HG02571 (cell line): ENCODE data around the gene IKZF2.

Experiments used
- ATAC-seq: cut with Tn5 transposase; IDR thresholded peaks from one replicate; pipeline ENCODE4 v1.9.1; 2021; ENCODE audit warnings: mild to moderate bottlenecking, moderate library complexity; ENCODE audit not compliant: unreplicated experiment

The IKZF2 gene

DNA sequence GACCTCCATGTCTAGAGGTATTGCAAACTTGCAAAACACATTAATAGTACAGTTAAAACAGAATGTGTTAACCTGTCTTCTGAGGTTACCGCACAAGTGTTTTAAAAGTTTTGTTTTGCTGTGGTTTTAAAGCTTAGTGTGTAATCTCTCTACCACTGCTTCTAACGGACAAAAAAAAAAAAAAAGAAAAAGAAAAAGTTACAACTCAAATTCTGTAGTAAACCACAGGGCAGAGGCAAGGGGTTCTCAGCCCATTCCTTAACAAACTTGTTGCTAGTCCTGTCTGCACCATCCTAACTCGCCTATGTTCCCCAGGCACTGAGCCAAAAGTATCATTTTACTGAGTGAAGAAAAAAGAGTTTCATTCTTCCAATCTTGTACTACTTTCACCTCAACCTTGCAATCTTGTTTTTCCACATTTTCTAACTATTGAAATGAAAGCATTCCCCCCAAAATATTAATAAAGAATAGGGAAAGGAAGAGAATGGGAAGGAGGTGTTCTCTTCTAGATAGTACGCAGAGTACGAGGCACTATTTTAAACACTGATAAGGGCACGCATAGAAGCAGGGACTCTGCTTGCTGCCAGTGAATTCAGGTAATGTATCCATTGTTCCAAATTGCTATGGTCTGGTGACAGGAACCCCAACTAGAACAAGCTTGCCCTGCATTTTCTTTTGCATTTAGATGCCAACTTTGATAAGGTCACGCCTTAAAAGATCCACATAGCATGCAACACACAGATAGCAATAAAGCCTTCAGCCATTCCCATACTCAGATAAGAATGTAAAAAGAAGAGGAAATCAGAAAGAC, 47.1 kb downstream of the IKZF2 start:
- ATAC-seq, result no peak

DNA sequence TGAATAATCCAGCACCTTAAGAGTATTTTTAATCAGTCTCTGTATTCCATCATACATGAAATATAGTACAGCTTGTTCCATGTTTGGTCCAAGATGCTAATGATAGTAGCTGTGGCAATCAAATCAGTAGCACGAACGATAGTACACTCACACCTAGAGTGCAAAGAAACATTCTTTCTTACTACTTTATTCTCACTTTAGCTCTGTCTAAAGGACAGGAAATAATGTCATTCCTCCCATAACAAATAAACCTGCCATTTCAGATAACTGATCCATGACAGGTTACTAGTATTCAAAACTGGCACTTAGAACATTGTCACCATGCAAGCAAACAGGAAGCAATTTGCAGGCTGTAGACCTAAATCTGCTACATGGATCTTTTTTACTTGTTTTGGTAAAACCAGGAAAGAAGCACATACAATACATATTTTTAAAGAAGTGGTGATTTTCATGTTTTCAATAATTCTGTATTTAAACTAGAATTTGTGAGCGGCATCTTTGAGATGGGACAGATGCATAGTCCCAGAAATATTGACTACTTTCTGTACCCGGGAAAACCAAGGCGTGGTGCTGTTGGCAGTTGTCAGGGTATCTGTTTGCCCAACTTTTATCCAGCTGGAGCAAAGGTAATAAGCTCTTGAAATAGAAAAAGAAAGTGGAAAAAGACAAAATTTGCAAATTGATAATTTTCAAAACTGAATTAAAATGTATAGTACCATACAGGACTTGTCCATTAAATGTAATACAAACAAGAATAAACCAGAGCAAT, 49.5 kb downstream of the IKZF2 start:
- no peak for ATAC-seq

DNA sequence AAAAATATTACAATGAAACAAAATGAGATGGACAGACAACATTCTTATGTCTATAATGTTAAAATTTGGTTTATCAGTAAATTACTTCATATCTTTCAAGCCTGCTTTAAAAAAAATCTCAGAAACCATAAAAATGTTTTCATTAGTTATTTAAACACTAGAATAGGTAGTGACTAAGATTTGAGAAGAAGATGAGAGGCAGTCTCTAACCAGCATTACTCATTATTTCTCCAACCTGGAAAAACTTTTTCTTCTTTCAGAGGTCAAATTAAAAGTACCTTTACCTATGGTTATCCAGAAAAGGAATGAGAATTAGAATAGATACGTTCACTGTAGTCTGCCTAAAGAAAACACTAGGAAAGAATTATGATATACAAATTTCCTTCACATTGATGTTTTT, 50.3 kb downstream of the IKZF2 start:
- no peak for ATAC-seq

DNA sequence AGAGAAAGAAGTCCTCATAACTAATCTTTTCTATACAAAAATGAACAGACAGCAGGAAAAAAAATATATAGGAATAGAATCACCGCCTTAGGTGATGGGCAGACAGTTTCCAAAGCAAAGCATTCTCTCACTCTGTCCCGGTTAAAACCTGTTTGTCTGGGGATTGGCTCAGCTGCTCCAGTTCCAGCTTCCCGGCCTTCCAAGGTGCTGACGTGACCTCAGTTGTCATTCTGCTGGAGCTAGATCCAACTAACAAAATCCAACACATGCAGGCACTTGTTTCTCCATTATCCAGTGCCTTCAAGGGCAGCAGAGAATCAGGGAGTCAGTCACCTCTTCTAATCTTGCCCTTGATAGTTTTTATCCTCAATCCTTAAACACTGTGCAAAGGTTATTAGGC, 52.8 kb downstream of the IKZF2 start:
- ATAC-seq, result no peak

DNA sequence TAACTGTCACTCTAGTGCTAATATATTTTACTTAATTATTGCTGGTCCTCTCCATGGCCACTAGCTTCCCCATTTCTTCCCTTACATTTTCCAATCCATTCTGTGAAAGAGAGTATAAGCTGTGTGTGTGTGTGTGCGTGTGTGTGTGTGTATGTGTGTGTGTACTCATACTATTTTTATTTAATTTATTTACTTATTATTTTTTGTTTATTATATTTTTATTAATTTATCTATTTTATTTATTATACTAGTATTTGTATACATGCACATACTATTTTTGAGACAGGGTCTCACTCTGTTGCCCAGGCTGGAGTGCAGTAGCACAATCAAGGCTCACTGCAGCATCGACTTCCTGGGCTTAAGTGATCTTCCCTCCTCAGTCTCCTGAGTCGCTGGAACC, 59.6 kb downstream of the IKZF2 start:
- no peak for ATAC-seq

DNA sequence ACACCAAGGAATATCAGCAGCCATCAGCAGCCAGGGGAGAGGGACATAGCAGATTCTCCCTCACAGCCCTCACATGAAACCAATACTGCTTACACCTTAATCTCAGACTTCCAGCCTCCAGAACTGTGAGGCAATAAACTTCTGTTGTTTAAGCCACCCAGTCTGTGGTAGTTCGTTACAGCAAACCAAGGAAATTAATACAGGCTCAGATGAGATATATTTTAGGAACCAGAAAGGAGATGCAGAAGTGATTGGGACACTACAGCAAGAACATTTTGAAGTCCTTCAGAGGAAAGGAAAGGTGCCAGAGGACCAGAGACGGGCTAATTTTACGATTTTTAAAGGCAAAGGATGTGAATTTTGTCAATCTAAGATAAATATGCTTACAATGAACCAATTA, 60.6 kb downstream of the IKZF2 start:
- ATAC-seq, result no peak

DNA sequence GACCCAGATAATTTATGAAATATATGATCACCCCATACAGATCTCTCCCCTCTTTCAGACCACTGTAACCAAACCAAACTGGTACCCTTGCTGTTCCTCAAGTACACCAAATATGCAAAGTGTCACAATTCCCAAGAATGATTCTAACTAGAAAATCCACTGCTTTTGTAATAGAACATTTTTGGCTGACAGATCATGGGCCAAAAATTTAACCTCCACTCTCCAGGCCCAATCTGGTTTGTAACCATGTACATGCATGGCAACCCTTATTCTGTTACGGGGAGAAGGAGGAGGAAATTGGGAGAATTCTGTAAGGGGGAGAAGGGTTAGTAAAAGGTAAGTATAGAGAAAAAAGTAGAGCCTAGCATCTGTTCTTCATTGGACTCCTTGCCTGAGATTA, 62.0 kb downstream of the IKZF2 start:
- ATAC-seq, result no peak

DNA sequence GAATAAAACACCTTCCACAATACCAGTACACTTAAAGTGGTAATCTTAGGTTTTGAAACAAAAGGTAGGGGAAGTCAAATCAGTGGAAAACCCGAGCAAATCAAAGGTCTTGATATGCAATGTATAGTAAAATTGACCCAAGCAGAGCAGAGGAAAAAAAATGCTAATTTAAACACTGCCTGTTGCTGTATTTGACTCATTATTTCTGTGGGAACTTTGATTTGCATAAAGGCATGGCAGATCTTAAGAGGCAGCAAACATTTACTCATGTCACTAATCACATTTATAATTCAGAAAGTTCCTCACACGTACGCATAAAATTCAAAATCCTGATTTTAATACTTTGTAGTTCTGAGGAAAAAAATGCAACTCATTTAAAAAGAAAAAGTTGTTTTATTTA, 64.4 kb downstream of the IKZF2 start:
- no peak for ATAC-seq

DNA sequence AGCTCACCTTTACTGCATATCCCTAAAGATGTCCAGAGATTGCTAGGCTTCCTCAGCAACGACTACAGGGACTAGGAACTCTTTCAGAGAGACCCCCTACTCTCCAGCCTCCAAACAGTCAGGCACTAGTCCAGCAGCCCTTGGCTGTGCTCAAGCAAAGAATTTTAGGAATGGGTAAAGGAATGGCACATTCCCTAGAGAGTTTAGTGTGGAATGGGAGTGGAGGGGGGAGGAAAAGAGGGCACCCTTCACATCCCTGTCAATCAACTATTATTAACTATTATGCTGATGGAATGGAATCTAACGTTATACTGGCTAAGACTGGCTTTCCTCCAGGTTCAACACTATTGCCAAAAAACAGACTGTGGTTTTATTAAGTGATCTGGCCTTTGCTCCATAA, 64.8 kb downstream of the IKZF2 start:
- no peak for ATAC-seq

DNA sequence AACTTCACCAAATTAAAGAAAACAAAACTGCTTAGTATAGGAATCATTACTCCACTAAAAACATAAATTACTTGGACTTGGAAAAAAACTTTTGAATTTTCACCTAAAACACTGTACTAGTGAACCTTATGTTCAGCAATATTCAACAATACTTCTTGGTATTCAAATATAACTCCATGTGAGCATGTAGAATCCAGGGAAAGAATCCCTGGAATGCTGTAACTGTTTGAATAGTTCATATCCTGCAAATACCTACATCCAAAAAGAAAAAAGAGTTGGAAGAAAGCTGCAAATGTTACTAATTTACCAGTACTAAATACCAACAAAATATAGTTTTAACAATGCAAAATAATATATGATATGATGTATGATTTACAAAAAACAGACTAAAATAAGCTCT, 65.4 kb downstream of the IKZF2 start:
- ATAC-seq, result no peak

DNA sequence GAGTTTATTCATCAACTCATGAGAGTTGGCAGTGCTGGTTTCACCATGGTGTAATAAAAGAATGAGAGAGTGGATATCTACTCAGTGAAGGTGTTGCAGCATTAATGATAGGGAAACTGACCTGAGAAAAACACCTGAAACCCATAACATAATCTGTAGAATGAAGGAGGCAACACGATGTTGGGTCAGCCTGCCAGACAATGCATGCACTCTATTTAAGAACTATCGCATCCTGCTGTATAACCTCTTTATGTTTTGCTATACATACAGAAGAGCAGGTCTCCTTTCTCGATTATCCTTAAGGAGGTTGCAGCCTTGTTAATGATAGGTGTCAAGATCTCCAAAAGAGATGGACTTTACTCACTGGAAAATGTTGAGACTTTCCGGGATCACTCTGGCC, 65.9 kb downstream of the IKZF2 start:
- ATAC-seq, result no peak

DNA sequence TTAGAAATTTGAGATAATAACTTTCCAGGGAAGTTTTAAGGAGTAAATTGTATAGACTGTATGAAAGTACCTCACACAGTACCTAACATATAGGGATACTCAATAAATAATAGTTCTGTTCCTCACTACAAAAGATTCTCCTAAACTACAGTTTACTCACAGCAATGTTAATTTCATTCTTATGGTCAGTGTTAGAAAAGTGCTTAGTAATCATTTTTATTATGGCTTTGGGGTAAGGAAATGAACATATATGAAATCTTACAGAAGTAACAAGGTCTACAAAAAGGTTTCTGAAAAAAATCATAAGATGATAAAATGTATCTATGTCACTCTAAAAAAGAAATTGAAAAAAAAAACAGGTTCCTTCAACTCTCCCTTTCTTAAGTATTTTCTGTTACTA, 67.2 kb downstream of the IKZF2 start:
- ATAC-seq, result no peak

DNA sequence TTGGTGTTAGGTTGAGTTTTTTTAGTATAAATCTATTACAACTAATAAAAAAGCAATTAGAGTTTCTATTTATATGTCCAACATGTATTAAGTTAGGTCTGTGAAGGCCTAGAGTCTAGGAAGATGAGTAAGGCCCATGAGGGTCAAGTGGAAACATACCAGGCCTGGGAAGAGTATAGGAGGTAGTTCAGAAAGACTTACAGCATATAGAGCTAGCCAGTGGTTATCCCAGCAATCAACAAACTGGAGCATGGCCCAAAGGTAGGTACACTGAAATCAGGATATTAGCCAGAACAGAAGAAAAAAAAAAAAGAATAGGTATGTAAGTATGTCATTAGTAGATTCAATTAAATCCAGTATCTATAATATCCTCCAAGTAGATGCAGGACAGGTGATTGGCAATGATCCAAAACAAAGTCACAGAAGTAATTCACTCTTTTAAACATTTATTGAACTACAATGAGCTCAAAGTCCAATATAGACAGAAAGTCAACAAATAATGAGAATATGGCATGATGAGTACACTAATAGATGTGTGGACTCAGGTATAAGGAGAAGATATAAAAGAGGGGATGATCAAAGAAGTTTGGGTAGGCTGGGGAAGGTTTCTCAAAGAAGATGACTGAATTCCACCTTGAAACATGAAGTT, 70.3 kb downstream of the IKZF2 start:
- ATAC-seq, result no peak

DNA sequence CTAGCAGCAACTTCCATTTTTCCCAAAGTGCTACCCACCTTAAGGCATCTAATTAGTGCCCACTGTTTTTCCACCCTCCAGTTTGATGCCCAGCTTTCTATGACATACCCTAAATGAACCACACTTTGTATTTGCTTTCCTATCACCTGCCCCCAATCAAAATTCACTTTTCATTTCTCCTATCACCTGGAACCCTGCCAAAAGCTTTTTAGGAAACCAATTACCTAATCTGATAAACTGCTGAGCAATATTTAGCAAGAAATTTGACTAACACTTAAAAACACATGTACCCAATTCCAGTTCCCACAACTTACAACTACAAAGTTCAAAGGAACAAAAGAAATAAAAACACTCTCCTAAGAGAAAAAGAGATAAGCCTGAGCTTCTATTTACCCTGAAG, 71.7 kb downstream of the IKZF2 start:
- ATAC-seq, result no peak

DNA sequence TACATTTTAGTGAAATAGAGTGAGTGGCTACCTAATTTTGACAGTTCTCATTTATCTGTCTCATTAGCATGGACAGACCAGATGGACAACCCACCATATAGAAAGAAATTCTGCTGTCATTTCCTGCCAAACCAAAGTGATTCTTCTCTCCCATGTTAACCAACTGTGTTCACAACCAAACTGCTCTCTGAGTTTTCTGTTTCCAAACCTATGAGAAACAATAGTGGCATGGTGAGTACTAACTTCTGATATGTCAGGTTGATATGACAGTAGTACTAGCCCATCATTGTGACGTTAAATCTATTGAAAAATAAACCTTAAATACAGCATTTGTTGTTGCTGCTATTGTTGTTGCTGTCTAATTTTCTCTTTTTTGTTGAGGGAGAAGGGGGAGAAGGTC, 72.7 kb downstream of the IKZF2 start:
- ATAC-seq, result no peak

DNA sequence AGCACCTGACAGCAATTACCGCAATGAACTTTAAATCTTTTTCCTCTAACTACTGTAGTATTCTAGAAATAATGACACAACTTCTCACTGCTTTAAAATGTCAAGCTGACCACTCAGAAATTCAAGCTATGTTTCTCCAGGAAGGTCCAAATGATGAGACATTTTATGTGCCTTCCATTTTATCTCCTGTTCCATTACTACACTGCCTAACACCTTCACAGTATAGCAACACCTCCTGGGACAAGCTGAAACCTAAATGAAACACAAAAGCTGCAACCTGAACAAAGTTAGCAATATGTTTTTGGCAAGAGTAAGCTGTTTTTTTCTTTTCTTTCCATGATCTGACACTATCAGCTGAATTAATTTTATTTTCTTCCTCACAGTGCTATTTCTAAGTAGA, 81.9 kb downstream of the IKZF2 start:
- ATAC-seq, result no peak

DNA sequence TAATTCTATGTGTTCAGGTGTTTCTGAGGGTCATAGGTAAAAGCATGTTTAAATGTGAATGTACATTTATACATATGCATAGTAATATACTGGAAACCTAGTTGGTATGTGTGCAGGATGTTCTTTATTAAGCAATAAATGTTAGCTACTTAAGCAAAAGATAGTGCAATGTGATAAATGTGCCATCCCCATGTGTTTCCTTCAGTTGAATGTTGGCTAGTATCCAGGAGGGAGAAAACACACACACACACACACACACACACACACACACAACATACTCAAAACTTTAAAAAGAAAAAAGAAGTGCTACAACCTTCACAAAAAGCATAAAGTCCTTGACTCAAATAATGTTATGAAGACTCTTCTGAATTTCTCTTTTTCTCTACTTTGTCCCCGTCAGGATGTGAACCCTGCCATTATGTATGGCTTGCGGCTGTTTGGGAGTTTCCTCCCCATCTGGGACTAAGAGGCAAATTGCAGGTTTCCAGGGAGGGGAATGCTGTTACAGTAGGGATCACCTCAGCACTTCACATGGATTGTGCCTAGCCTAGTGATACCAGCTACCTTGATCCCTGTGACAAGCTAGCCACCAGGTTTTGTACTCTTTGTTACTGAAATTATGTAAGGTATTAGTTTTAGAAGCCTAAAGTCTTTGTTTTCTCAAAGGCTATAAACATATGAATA, 82.6 kb downstream of the IKZF2 start:
- no peak for ATAC-seq

DNA sequence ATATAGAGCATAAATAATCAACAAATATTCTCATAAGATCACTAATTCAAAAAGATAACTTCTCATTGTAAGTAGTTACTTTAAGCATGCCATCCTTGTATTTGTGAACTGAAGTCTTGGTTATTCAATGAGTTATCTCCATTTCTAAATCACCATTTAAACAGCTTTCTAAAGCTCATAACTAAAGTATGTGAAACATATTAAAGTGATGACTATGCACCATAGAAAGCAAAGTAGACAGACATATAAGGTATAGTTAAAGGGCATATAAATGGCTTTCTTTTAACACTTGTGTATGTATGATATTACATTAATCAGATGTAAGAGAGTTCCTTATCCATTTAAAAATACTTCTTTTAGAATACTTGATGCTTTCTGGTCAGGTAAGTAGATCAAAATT, 83.5 kb downstream of the IKZF2 start:
- no peak for ATAC-seq

DNA sequence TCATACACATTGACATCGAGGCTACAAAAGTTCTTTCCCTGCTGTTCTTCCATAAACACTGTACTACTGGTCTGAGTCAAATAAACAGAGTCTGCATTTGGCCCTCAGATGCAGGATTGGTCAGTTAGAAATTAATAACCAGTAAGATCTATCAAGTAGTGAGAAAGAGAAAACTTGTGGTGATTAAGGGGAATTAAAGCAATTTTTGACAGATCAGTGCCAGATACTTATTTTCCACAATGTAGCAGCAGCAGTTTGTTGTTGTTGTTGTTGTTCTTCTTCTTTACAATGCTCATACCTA, 85.0 kb downstream of the IKZF2 start:
- no peak for ATAC-seq

DNA sequence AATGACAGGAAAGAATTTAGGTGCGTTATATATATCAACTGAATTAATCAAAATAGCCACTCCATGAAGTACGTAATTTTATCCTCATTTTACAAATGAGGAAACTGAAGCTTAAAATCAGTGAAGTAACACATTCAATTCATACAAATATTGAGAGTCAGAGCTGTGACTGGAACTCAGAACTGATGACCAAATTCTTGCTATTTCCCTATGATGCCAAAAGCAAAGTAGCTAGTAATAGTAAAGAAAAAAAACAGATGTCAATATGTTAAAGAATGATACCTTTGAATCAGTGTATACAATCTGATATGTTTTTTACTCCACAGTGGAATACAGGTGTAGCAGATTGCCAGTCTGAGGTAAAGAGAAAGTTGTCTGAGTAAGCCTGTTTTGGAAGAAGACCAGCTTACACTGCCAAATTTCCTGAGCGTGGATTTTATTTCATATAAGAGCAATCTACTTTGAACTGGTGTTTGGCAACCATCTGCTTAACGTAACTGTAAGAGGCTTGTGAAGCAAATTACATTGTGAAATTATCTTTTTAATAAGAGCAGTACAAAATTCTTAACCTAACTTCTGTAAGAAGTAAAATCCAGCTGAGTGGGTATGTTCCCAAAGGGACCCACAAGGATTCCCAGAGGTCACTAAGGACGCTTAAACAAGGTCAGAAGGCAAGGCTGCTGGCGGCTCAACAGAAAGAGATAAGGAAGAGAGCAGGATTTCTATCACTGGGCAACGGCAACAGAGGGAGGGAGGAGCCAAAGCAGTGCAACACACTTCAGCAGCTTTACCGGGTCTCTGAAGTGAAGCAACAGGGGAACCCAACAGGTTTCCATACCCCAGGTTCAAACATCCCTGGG, 85.6 kb downstream of the IKZF2 start:
- ATAC-seq, result peak; percentile 58

DNA sequence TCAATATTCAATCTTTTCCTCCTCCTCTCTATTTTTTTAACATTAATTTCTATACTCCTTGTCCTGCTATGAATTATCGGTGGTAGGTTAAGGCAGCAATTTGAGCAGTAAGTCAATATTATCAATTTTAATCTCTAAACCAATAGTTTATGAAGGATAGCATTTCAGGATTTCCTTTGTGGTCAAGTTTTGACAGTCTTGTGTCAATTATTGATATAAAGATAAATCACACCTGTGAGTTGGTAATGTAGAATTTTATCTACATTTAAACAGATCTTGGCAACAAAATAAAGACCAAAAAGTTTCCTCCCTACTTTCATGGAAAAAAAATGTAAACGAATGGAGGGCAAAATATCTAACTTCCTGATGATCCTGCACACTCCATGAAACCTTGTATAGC, 87.3 kb downstream of the IKZF2 start:
- ATAC-seq, result no peak
